HG03060 (cell line): ENCODE data around the gene TOR2A.

Source experiments
- ATAC-seq: cut with Tn5 transposase; IDR thresholded peaks from one replicate; pipeline ENCODE4 v1.9.1; 2021; ENCODE audit warnings: low read depth, moderate number of reproducible peaks; ENCODE audit not compliant: unreplicated experiment

The TOR2A gene

DNA sequence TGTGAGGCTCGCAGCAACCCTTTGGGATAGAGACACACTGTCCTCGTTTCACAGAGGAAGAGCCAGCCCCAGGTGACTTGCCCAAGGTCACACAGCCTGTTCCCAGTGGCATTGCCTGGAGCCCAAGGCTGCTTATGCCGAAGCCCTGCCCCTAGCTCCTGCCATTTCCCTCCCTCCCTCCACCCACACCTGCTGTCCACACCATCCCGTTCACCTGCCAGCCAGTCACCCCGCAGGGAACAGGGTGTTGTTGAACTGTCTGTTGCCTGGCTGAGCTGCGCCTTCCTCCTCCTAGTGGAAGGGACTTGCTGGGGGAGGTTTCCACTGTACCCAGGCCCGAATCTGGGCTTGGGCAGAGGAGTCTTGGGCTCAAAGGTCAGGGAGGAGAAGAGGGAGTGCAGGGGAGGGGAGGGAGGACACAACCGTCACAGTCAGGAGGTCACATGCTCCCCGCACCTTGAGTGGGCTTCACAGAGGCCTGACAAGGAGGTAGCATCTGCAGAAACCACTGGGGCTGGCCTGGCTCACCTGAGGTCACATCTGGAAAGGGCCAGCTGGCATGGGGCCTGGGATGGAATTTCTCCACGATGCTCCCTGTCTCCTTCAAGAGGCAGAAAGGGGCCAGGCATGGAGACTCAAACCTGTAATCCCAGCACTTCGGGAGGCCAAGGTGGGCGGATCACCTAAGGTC, 12.9 kb downstream of the TOR2A start:
- no peak for ATAC-seq

DNA sequence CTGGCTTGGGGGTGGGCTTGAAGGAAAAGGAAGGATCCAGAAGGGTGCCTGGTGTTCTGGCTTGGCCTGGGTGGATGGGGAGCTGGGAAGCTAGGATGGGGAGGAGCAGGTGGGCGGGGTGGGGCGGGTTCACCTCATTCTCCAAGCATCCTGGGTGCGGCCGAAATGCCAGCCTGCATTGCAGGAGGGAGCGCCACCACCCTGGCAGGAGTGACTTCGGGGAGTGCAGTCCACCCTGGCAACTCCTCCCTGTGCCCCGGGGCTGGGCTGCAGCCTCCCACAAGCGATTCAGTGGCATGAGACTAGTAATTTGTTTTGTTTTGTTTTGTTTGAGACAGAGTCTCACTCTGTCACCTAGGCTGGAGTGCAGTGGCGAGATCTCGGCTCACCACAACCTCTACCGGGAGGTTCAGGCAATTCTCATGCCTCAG, 13.7 kb downstream of the TOR2A start:
- ATAC-seq: no peak

GRCh38 chr9:127720865-127721227, 14.2 kb downstream of the TOR2A start:
- ATAC-seq: no peak

DNA sequence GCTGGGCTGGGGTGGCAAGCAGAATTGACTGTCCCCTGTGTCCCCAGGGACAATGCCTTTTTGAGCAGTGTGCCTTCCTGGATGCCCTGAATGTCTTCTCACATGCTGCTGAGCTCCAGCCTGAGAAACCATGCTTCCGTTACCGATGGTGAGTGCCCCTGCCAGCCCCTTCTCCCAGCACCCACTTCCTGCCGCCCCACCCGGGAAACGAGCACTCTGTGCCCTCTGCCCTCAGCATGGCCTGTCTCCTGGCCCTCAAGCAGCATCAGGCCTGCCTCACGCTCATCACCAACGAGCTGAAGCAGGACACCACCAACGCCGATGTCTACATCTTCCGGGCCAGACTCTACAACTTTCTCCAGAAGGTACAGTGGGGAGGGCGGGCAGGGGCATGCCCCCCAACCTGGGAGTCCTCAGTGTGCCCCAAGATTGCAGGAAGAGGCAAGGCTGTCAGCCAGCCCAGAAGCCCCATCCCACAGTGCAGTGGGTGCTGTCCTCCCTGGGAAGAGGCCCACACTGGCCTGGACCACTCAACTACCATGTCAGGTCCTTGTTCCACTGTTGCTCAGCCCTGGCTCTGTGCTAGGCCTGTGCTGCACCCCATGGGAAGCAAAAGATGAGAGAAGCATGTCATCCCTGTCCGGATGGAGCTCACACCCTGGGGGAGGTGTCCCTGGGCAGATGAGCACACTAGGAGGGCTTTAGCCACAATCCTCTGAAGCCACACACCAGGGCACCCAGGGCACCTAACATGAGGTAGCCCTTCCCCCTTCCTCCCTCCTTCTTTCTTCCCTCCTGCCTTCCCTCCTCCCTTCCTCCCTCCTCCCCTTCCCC, 14.8 kb downstream of the TOR2A start:
- no peak for ATAC-seq

DNA sequence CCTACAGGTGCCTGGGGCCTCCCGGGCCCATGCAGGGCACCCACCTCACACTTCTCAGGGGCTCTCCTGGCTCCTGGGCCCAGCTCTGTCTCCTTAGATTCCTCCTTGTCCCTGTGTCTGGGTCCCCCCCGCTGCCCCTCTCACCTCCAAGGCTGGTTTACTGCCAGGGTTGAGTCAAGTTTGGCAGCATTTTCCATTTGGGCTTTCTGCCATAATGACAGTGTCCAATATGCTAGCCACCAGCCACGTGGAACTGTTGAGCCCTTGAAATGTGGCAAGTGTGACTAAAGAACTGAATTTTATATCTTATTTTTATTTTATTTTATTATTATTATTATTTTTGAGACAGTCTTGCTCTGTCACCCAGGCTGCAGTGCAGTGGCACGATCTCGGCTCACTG, 17.3 kb downstream of the TOR2A start:
- ATAC-seq: no peak

DNA sequence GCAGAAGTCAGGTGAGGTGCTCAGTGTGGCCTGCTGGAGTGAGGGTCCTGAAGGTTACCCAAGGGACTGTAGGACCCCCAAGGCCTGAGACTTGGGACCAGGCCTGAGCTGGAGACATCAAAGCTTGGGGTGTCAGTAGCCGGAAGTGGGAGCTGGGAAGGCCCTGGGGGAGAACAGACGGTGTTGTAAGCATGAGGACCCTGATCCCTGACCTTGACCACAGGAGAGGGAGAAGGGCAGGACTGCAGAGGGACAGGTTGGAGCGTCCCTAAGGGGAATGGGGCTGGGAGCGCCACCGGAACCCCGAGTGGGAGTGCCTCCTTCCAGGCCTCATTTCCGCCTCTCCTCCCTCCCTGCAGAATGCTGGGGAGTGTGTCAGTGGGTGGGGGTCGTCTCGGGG, 18.7 kb downstream of the TOR2A start:
- ATAC-seq: no peak

DNA sequence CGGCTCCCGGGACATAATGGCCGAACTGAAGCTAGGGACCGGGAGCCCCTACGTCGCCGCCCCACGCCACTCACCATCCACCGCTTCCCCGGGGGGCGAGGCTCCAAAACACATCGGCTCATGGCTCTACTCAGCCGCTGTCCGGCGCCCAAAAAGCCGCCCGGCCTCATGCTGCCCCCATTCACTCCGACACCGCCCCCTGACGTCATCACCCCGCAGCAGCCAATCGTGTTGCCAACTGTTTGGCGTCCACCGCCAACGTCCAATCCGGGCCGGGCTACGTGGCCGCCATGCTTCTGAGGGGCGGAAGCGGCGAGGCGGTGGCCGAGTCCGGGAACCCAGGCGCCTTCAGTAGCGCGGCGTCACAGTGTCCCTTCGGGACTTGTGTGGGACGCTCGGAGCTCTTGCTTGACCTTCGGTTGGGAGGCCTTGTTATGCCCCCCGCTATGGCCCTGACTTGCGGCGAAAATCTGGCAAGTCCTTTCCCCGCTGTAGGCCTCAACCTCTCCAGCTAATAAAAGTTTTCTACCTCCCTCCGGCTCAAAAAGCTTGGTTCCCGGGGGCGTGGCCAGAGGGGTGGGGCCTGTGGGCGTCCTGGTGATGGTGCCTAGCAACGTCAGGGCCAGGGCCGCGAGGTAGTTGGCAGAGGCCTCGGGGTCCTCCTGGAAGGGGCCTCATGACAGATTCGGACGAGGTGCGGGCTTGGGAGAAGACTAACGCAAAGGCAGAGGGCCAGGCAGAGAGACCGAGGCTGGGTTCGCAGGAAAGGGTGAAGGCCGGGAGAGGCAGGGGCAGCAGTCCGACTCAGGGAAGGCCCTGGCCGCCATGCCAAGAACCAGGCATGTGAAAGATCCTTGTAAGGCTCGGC, 19.4 kb downstream of the TOR2A start, which contains the start of the genes PTRH1 and TTC16:
Gene PTRH1, minus strand, starts transcription at position 194 of the 868 bp plus-strand sequence. Its CDS starts 24 bp downstream, at position 170.
Gene TTC16, plus strand, starts transcription at position 610 of the 868 bp plus-strand sequence. Its CDS starts 67 bp downstream, at position 677.
- peak; percentile 86 for ATAC-seq

- no peak for ATAC-seq
These were observed 20.1 kb downstream of the TOR2A start for GRCh38 chr9:127714951-127715469.

- ATAC-seq: no peak
These were observed 20.9 kb downstream of the TOR2A start for GRCh38 chr9:127714020-127714750.

- ATAC-seq: no peak
These were observed 22.2 kb downstream of the TOR2A start for GRCh38 chr9:127712867-127713266.

DNA sequence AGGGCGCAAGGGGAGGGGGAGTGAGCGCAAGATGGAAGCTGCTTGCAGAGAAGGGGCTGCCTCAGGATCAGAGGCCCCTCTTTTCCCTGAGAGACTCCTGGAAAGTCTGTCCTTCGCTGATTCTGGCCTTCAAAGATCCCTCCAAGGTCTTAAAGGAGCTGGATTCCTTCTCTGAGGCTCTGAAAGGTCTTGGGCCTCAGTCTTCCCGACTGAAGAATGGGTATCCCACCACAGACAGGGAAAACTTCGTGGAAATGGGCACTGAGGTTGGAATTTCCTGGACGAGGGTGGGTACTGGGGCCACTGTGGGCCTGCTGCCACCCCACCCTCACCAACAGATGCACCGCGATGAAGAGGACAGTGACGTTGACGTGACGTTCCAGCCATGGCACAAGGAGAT, 22.7 kb downstream of the TOR2A start:
- ATAC-seq: no peak

DNA sequence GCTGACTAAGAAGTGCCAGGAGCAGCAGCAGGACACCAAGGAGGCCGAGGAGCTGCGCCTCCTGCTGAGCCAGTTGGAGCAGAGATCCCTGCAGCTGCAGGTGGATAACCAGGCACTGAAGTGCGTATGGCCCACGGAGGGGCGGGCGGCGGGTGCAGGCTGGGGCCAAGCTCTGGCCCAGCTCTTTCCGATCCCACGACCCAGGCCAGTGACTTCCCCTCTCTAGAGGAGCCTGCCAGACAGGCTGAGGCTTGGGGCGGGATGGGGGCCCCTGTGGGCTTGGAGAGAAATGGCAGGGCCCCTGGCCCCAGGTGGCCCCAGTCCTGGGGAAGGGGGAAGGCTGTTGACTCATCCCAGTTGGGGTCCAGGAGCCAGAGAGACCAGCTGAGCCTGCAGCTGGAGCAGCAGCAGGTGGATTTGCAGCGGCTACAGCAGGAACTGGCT, 23.2 kb downstream of the TOR2A start:
- no peak for ATAC-seq

GRCh38 chr9:127711226-127711701, 23.8 kb downstream of the TOR2A start:
- no peak for ATAC-seq

GRCh38 chr9:127710204-127710783, 24.8 kb downstream of the TOR2A start:
- no peak for ATAC-seq

DNA sequence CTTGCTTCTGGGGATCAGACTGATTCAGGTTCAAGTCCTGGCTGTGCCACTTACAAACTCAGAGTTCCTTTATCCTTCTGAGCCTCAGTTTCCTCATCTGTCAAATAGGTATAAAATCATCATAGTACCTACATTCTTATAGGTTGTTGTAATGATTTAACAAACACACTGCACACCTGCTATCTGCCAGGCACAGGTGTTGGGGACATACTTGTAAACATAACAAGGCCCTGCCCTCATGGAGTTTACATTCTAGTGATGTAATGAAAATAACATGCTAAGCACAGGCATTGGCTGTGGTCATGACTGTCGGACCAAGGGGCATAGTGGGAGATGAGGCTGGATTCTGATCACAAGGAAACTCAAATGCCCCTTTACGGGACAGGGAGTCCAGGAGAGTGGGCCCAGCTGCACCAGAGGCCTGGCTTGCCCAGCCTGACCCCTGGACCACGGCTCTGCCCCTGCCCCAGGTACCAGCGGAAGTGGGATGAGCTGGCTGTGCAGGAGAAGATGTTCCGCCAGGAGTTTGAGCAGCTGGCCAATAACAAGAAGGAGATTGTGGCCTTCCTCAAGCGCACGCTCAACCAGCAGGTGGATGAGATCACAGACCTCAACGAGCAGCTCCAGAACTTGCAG, 26.0 kb downstream of the TOR2A start:
- ATAC-seq: no peak

GRCh38 chr9:127707766-127708165, 27.3 kb downstream of the TOR2A start:
- peak; percentile 60 for ATAC-seq

DNA sequence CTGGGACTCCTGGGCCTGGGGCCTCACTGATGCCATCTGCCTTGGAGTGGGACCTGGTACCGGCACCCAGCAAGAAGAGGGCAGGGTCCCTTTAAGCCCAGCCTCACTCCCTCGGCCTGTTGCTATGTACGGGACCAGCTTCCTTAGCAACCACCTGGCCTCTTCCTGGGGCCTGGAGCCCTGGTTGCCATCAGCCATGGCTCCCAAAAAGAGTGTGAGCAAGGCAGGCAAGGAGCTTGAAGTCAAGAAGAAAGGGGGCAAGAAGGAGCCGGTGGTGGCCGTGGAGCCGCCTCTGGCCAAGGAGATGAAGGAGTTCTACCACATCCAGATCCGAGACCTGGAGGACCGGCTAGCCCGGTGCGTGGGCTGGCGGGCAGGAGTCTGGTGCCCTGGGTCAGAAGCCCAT, 28.3 kb downstream of the TOR2A start, which contains the start of gene CFAP157:
Gene CFAP157, plus strand, starts transcription at position 153 of the 406 bp plus-strand sequence. Its CDS starts 44 bp downstream, at position 197.
- no peak for ATAC-seq

DNA sequence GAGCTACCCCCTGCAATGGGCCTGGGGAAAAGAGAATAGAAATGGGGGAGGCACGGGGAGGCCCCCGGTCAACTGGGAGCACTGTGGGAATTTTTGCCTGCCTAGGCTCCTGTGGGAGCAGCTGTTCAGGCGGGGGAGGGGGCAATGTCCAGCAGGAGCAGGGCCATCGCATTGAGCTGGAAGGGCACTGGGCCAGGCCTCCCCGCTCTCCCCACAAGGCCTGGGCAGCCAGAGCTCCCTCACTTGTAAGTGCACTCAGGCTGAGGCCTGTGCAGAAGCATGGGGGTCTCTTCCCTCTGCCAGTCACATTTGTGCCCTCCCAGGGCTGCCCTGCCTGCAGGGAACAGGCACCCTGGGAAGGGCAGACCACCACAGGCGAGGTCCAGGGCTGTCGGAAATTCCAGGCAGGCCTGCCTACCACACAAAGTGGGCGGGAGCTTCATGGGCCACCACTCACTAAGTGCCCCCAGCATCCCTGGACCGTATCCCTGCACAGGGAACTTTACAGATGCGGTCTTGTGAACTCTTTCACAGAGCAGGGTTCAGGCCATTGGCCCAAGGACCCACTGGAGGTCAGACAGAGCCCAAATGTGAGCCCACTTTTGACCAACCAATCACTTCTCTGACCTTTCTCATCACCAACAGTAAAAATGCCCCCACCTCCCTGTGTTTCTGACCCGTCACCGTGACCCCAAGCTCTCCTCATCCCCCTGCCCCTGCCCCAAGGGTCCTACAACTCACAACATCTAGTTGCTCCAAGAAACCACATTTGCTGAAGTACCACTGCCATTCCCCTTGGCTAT, 29.3 kb downstream of the TOR2A start:
- ATAC-seq: no peak
